Prostate gland (tissue), 2 donors: ENCODE data around the gene CACNA2D4. TPM values are rescaled to one million over a fixed set of nuclear protein-coding genes. Genes with fewer than 3 reads are reported as not detected.

Experiments used
- DNase-seq: peaks from one replicate; pipeline ENCODE4 v3.0.0-alpha.2; 2019; ENCODE audit warnings: low spot score
- H3K27ac ChIP-seq, 2 donors: fragments of 200-600 bp; sonication (generic); 2 replicates each; pipeline ENCODE4 v1.5.1; 2017 to 2019
- H3K27me3 ChIP-seq: fragments of 200-600 bp; sonication (generic); replicated peaks from 2 replicates; pipeline ENCODE4 v1.5.1; 2019; ENCODE audit not compliant: insufficient read depth
- H3K36me3 ChIP-seq, 2 donors: fragments of 200-600 bp; sonication (generic); 1 replicate in 1 of 2; 2 replicates in 1 of 2; pipeline versions ENCODE4 v1.5.1 to v1.8.1; 2017 to 2019
- H3K4me1 ChIP-seq: fragments of 200-600 bp; sonication (generic); replicated peaks from 2 replicates; pipeline ENCODE4 v1.5.1; 2019
- H3K4me3 ChIP-seq, 2 donors: fragments of 200-600 bp; sonication (generic); 2 replicates each; pipeline ENCODE4 v1.5.1; 2017 to 2019
- H3K9me3 ChIP-seq: fragments of 200-600 bp; sonication (generic); 2 replicates; pipeline ENCODE4 v1.5.1; 2017
- POLR2A ChIP-seq: fragments of 450-650 bp; IDR thresholded peaks from one replicate; pipeline ENCODE4 v1.6.1; 2016; ENCODE audit warnings: antibody characterized with exemption, mild to moderate bottlenecking
- POLR2AphosphoS5 ChIP-seq: sonication (generic); formaldehyde crosslinking; IDR thresholded peaks from one replicate; pipeline ENCODE4 v1.6.1; 2017; ENCODE audit warnings: antibody characterized with exemption
- WGBS: methylation state at CpG from one replicate; pipeline ENCODE4 v1.1.5; 2018; 5-methylcytosine and 5-hydroxymethylcytosine counted together
- intact Hi-C: fragments of 100-400 bp; cut with DNase I; formaldehyde crosslinking; loops from one replicate; pipeline ENCODE4 v1.14.2; 2022
- total RNA-seq, 2 donors: library from RNA; depleted of rRNA; stranded (reverse); fragments of >200 nt; gene quantifications; one replicate each; pipeline ENCODE4 v1.1.0, GENCODE V29; 2016
- TF ChIP-seq, protein P1 (sequence below), 4 experiments: fragments of 200-600 bp in 2 of 4; fragments of 450-650 bp in 2 of 4; sonication (generic) in 2 of 4; IDR thresholded peaks; 1 replicate in 3 of 4; 2 replicates in 1 of 4; pipeline ENCODE4 v1.5.1; 2016 to 2019; ENCODE audit warnings: antibody characterized with exemption in 4 of 4, mild to moderate bottlenecking in 2 of 4, moderate library complexity in 2 of 4

CACNA2D4 gene, protein sequence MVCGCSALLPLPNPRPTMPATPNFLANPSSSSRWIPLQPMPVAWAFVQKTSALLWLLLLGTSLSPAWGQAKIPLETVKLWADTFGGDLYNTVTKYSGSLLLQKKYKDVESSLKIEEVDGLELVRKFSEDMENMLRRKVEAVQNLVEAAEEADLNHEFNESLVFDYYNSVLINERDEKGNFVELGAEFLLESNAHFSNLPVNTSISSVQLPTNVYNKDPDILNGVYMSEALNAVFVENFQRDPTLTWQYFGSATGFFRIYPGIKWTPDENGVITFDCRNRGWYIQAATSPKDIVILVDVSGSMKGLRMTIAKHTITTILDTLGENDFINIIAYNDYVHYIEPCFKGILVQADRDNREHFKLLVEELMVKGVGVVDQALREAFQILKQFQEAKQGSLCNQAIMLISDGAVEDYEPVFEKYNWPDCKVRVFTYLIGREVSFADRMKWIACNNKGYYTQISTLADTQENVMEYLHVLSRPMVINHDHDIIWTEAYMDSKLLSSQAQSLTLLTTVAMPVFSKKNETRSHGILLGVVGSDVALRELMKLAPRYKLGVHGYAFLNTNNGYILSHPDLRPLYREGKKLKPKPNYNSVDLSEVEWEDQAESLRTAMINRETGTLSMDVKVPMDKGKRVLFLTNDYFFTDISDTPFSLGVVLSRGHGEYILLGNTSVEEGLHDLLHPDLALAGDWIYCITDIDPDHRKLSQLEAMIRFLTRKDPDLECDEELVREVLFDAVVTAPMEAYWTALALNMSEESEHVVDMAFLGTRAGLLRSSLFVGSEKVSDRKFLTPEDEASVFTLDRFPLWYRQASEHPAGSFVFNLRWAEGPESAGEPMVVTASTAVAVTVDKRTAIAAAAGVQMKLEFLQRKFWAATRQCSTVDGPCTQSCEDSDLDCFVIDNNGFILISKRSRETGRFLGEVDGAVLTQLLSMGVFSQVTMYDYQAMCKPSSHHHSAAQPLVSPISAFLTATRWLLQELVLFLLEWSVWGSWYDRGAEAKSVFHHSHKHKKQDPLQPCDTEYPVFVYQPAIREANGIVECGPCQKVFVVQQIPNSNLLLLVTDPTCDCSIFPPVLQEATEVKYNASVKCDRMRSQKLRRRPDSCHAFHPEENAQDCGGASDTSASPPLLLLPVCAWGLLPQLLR
- 1 to 10 TPM; 1.4 to 9.4 TPM for total RNA-seq

DNA sequence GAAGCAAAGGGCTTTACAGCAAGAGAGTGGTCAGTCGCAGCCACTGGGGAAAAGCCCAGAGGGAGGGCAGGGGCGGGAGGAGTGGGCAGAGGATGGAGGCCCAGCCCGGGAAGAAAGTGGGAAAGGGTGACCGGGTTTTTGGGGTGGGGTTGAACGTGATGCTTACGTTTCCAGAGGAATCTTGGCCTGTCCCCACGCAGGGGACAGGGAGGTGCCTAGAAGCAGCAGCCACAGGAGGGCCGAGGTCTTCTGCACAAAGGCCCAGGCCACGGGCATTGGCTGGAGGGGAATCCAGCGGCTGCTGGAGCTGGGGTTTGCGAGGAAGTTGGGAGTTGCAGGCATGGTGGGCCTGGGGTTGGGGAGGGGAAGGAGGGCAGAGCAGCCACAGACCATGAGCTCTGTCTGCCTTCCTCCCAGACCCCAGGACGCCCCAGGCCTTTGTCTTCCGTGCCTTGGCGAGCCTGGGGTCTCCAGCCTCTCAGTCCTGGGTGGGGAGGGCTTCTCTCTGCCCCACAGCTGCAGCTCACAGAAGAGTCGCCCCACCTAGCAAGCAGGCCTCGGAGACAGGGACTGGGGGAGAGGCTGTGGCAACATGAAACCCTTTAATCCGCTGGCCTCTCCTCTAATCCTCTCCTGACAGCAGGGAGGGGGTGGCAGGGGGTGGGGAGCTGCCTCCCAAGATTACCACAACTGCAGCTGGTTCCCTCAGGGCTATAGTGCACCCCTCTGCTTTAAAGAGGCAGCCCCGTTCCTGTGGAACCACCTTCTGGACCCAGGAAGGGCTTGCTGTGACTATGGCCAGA is at the start of gene CACNA2D4:
Gene CACNA2D4 (minus strand): TSS at position 572 of the 803 bp plus-strand sequence. CDS start 179 bp downstream, at position 393.
- intact Hi-C loops, result no loop called here
- TF ChIP-seq POLR2A (no peak), POLR2AphosphoS5 (no peak)
- TF ChIP-seq, protein P1, sequence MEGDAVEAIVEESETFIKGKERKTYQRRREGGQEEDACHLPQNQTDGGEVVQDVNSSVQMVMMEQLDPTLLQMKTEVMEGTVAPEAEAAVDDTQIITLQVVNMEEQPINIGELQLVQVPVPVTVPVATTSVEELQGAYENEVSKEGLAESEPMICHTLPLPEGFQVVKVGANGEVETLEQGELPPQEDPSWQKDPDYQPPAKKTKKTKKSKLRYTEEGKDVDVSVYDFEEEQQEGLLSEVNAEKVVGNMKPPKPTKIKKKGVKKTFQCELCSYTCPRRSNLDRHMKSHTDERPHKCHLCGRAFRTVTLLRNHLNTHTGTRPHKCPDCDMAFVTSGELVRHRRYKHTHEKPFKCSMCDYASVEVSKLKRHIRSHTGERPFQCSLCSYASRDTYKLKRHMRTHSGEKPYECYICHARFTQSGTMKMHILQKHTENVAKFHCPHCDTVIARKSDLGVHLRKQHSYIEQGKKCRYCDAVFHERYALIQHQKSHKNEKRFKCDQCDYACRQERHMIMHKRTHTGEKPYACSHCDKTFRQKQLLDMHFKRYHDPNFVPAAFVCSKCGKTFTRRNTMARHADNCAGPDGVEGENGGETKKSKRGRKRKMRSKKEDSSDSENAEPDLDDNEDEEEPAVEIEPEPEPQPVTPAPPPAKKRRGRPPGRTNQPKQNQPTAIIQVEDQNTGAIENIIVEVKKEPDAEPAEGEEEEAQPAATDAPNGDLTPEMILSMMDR (IDR thresholded peaks at IDR 0.05), result no peak
- Histone ChIP-seq H3K27ac (peak within 1 kb of the TSS in 1 of 2 donors; percentile 11), H3K4me3 (peak within 1 kb of the TSS in 1 of 2 donors; percentile 4), H3K27me3 (no peaks in the 10 kb centered on the region), H3K36me3 (no peaks in the 10 kb centered on the region), H3K4me1 (no peaks in the 10 kb centered on the region), H3K9me3 (no peaks in the 10 kb centered on the region)
- no peak for DNase-seq
- 80% methylated on average over 18 of the region's 18 CpGs for WGBS

DNA sequence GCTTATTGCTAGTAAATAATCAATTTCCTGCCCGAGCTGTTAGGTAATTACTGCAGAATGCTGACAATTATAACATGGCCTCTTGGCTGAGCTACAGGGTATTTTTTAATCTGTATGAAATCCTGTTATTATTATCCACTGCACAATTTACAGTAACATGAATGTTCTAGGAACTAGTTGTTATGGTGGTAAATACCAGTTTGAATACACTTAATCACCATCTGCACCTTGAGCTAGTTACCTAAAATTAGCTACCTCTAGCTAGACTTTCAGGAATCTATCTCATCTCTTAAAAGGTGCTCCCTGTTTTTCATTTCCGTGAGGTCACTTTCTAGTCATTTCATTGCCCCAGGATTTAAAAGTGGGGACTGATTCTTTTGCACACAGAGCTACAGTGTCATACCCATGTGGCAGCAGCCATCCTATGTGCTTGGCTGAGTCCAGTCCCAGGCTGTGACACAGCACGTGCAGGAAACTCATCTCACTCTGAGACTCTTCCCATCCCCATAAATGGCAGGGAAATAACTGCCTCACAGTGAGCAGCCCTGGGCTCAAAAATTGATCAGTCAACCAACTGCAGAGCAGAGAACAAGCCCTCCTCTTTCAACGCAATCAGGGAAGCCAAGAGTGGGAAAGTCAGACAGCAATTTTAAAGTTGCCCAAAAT is 48.2 kb upstream of the CACNA2D4 start:
- peak overlapping the region; percentile 25 to 37 for H3K27ac ChIP-seq
- H3K27me3 ChIP-seq, result no peaks in the 10 kb centered on the region
- TF ChIP-seq, protein P1 (IDR thresholded peaks at IDR 0.05), result no peak
- TF ChIP-seq POLR2AphosphoS5, result peak; percentile 27
- no peak overlapping the region for H3K4me3 ChIP-seq
- H3K4me1 ChIP-seq, result no peaks in the 10 kb centered on the region
- H3K9me3 ChIP-seq, result no peaks in the 10 kb centered on the region
- intact Hi-C loops, result loop anchor here (5.0 kb wide), 1 partner anchor 36 kb away; the partner anchor contains the start of gene DCP1B
- H3K36me3 ChIP-seq, result no peaks in the 10 kb centered on the region
- no peak for DNase-seq
- WGBS, result 77% methylated on average over 4 of the region's 4 CpGs

DNA sequence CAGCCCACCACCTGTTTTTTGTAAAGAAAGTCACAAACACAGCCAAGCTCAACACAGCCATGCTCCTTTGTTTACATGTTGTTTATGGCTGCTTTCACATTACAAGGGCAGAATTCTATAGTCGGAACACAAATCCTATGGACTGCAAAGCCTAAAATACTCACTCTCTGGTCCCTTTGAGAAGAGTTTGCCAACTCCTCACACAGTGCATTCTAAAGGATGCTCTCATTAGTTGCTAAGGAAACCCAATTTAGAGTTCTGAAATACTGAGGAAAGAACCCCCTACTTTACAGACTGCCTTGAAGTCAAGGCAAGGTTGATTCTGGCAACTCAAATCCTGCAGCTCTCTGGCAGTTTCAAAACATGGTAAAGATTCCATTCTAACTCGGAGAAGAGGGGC is 47.5 kb upstream of the CACNA2D4 start:
- peak overlapping the region in 1 of 2 donors; percentile 25 for H3K27ac ChIP-seq
- no peaks in the 10 kb centered on the region for H3K4me1 ChIP-seq
- no peaks in the 10 kb centered on the region for H3K9me3 ChIP-seq
- no peak overlapping the region for H3K4me3 ChIP-seq
- DNase-seq, result no peak
- no peaks in the 10 kb centered on the region for H3K27me3 ChIP-seq
- TF ChIP-seq POLR2AphosphoS5, result no peak
- 74% methylated on average over 2 of the region's 2 CpGs for WGBS
- intact Hi-C loops, result loop anchor here (5.0 kb wide), 1 partner anchor 36 kb away; the partner anchor contains the start of gene DCP1B
- no peaks in the 10 kb centered on the region for H3K36me3 ChIP-seq

DNA sequence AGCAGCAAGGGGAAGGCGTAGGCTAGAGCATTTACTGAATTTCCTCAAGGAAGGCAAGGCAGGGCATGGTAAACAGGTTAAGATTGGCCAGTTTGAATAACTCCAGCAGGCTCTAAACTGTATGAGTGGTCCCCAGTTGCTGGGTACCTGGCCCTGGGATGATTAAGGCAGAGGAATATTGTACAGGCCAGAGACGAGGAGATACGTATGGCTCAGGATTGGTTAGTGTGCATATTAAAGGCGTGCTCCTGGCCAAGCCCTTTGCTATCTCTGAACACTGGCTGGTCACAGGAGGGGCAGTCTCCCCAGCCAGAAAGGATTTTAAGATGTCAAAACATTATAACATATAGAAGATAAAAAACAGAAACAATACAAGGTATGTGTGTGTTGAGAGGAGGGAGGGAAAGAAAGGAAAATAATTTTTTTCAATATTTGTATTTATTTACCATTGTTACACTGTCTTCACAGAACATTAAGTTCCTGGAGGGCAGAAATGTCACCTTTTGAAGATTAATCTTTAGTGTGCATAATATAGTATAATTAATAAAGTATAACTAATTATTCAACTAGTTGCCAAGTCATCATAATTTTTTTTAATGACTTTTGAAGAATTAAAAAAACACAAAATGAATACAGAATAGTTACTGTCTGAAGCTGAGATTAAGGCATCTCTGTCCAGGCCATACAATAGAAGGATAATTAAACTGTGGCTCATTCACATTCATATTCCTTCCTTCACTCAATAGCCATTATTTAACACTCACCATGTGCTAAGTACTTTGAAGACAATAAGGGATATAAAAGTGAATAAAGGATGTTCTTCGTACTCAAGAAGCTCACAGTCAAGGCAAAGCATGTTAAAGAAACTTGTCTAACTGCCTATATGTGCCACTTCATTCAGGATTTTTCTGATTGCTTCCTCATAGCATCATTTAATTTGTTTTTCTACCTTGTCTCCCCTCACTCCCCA is 43.9 kb upstream of the CACNA2D4 start:
- no peaks in the 10 kb centered on the region for H3K27me3 ChIP-seq
- WGBS, result 88% methylated on average over 5 of the region's 5 CpGs
- TF ChIP-seq POLR2AphosphoS5, result no peak
- peak overlapping the region in 1 of 2 donors; percentile 28 for H3K27ac ChIP-seq
- no peaks in the 10 kb centered on the region for H3K9me3 ChIP-seq
- intact Hi-C loops, result no loop called here
- no peak for DNase-seq
- H3K4me1 ChIP-seq, result no peaks in the 10 kb centered on the region
- no peak overlapping the region for H3K4me3 ChIP-seq
- no peaks in the 10 kb centered on the region for H3K36me3 ChIP-seq
